Stimulated activated CD4-positive, alpha-beta T cell treated with anti-CD3 and anti-CD28 coated beads, Interleukin-15, amount 100 ng/mL, for 24 hours (primary cell): ENCODE results near the gene OR8K1.

ENCODE experiments used
- DNase-seq: peaks from one replicate; pipeline ENCODE4 v3.0.0-alpha.2; 2020

OR8K1 gene

GRCh38 chr11:56345739-56346138 lies at the start of gene OR8K1:
TSS of gene OR8K1 (plus strand) at chr11:56346039. CDS start at chr11:56346039, 0 bp downstream.
- DNase-seq: no peak

- DNase-seq: no peak
Observed at GRCh38 chr11:56296898-56297297, 48.9 kb upstream of the OR8K1 start.

- no peak for DNase-seq
Observed at GRCh38 chr11:56307836-56308235, 38.0 kb upstream of the OR8K1 start.

GRCh38 chr11:56314844-56315243 lies 31.0 kb upstream of the OR8K1 start, which contains the start of gene OR8K3:
TSS of gene OR8K3 (plus strand) at chr11:56315144. CDS start at chr11:56318307, 3,163 bp downstream.
- DNase-seq: no peak

GRCh38 chr11:56331861-56332491 lies 13.9 kb upstream of the OR8K1 start:
- no peak for DNase-seq

GRCh38 chr11:56333156-56333555 lies 12.7 kb upstream of the OR8K1 start:
- no peak for DNase-seq

GRCh38 chr11:56340289-56340688 lies 5.5 kb upstream of the OR8K1 start:
- no peak for DNase-seq

- no peak for DNase-seq
Observed at GRCh38 chr11:56353991-56354390, 8.2 kb downstream of the OR8K1 start, which contains the start of gene OR8J1. TSS of gene OR8J1 (plus strand) at chr11:56354291. CDS start at chr11:56360247, 5,956 bp downstream.

- DNase-seq: no peak
Observed at GRCh38 chr11:56375324-56375723, 29.5 kb downstream of the OR8K1 start, which contains the start of gene OR8U1. TSS of gene OR8U1 (plus strand) at chr11:56375624. CDS start at chr11:56375624, 0 bp downstream.

GRCh38 chr11:56380120-56380519 lies 34.3 kb downstream of the OR8K1 start:
- DNase-seq: no peak

- DNase-seq: no peak
Observed at GRCh38 chr11:56394381-56394780, 48.5 kb downstream of the OR8K1 start.

GRCh38 chr11:56396047-56396446 lies 50.2 kb downstream of the OR8K1 start:
- DNase-seq: no peak
